Endothelial cell of umbilical vein (primary cell): ENCODE measurements around the gene FOXC1. TPM values are rescaled to one million over a fixed set of nuclear protein-coding genes. Genes with fewer than 3 reads are reported as not detected.

Experiments
- BruUV-seq: library from RNA; stranded (reverse); fragments of 400-500 nt; replicated peaks from 2 replicates; lab custom pipeline; 2021; lab: Mats Ljungman, UMichigan
- CTCF ChIA-PET: fragments of 300-600, 350-600 bp; sonication (Branson Sonifier 250); formaldehyde crosslinking; loops from one replicate; lab custom pipeline; 2021; ENCODE audit warnings: antibody characterized with exemption, inconsistent platforms; lab: Charles Lee
- POLR2A ChIA-PET: fragments of 300-600, 350-600 bp; sonication (Branson Sonifier 250); formaldehyde crosslinking; loops from one replicate; lab custom pipeline; 2021; ENCODE audit warnings: antibody characterized with exemption, inconsistent platforms; lab: Charles Lee
- DNase-seq: peaks from one replicate; pipeline ENCODE4 v3.0.0-alpha.2; 2011; ENCODE audit warnings: low read depth, low spot score
- FAIRE-seq: peaks from 2 replicates; lab custom pipeline; 2011; peaks lifted over from hg19 to GRCh38; lab: Jason Lieb, UNC
- H2AFZ ChIP-seq: 2 replicates; pipeline ENCODE4 v1.6.0; 2012; ENCODE audit warnings: low read depth, low read length, control low read depth, inconsistent platforms
- H3K27ac ChIP-seq: 2 replicates; pipeline ENCODE4 v1.5.1; 2011; ENCODE audit warnings: low read depth, mild to moderate bottlenecking, control low read depth, low read length, moderate library complexity; ENCODE audit not compliant: insufficient read depth
- H3K27me3 ChIP-seq, 2 experiments: 2 replicates each; pipeline versions ENCODE4 v1.6.0 to v1.6.1; 2011; ENCODE audit warnings: low read length in 2 of 2, mixed read lengths in 1 of 2; ENCODE audit not compliant: control insufficient read depth in 2 of 2, insufficient read depth in 2 of 2
- H3K36me3 ChIP-seq, 2 experiments: 2 replicates in 1 of 2; 3 replicates in 1 of 2; pipeline ENCODE4 v1.5.1; 2011; ENCODE audit warnings: low read length in 2 of 2, mild to moderate bottlenecking in 1 of 2, moderate library complexity in 1 of 2; ENCODE audit not compliant: control insufficient read depth in 2 of 2, insufficient read depth in 2 of 2; ENCODE audit errors: extremely low read depth in 1 of 2
- H3K4me1 ChIP-seq: 3 replicates; pipeline ENCODE4 v1.5.1; 2011; ENCODE audit warnings: mild to moderate bottlenecking, low read length; ENCODE audit not compliant: control insufficient read depth, insufficient read depth; ENCODE audit errors: extremely low read depth
- H3K4me2 ChIP-seq: 2 replicates; pipeline ENCODE4 v1.6.1; 2011; ENCODE audit warnings: low read length, control low read depth, mixed read lengths; ENCODE audit not compliant: insufficient read depth
- H3K4me3 ChIP-seq, 3 experiments: fragments of 200-600 bp in 1 of 3; sonication (generic), shearing (Covaris generic) in 1 of 3; replicated peaks in 1 of 3; 2 replicates each; pipeline ENCODE4 v1.5.1; 2011 to 2016; ENCODE audit warnings: control low read depth in 3 of 3, low read length in 3 of 3, mild to moderate bottlenecking in 2 of 3, inconsistent platforms in 1 of 3, low read depth in 1 of 3, moderate library complexity in 1 of 3; ENCODE audit not compliant: insufficient read depth in 1 of 3
- H3K79me2 ChIP-seq: 2 replicates; pipeline ENCODE4 v1.6.0; 2012; ENCODE audit warnings: low read length, inconsistent platforms; ENCODE audit not compliant: control insufficient read depth, insufficient read depth
- H3K9ac ChIP-seq: replicated peaks from 2 replicates; pipeline ENCODE3; 2011; ENCODE audit warnings: low read length, control low read depth; ENCODE audit not compliant: insufficient read depth; ENCODE audit errors: extremely low read depth
- H3K9me1 ChIP-seq: replicated peaks from 3 replicates; pipeline ENCODE4 v1.6.0; 2011; ENCODE audit warnings: mild to moderate bottlenecking, low read length; ENCODE audit not compliant: control insufficient read depth, insufficient read depth; ENCODE audit errors: extremely low read depth
- H3K9me3 ChIP-seq: replicated peaks from 2 replicates; pipeline ENCODE4 v1.5.1; 2012; ENCODE audit warnings: low read length, inconsistent platforms; ENCODE audit not compliant: control insufficient read depth, insufficient read depth
- H4K20me1 ChIP-seq: replicated peaks from 2 replicates; pipeline ENCODE3; 2011; ENCODE audit warnings: mild to moderate bottlenecking, low read length; ENCODE audit not compliant: control insufficient read depth, insufficient read depth; ENCODE audit errors: extremely low read depth
- EZH2 ChIP-seq: IDR thresholded peaks from 2 replicates; pipeline ENCODE4 v1.6.1; 2012; ENCODE audit warnings: borderline replicate concordance, low read depth, mild to moderate bottlenecking, moderate library complexity, low read length, inconsistent platforms; ENCODE audit not compliant: severe bottlenecking
- FOS ChIP-seq: IDR thresholded peaks from 2 replicates; pipeline ENCODE4 v1.6.1; 2011; ENCODE audit warnings: mild to moderate bottlenecking, low read length, moderate library complexity, borderline replicate concordance; ENCODE audit not compliant: insufficient read depth
- GATA2 ChIP-seq: IDR thresholded peaks from 2 replicates; pipeline ENCODE4 v1.7.0; 2011; ENCODE audit warnings: low read depth, mild to moderate bottlenecking, moderate library complexity, mixed read lengths, low read length; ENCODE audit not compliant: insufficient read length, insufficient read depth
- JUN ChIP-seq: IDR thresholded peaks from 2 replicates; pipeline ENCODE4 v1.6.1; 2011; ENCODE audit warnings: borderline replicate concordance, low read depth; ENCODE audit not compliant: insufficient read length, insufficient read depth
- MAX ChIP-seq: IDR thresholded peaks from 2 replicates; pipeline ENCODE4 v1.6.1; 2011; ENCODE audit not compliant: insufficient read depth, insufficient read length
- MYC ChIP-seq: IDR thresholded peaks from one replicate; pipeline ENCODE4 v1.6.1; 2011; ENCODE audit warnings: mild to moderate bottlenecking, low read depth, low read length
- POLR2A ChIP-seq: IDR thresholded peaks from 2 replicates; pipeline ENCODE4 v1.6.1; 2012; ENCODE audit warnings: low read depth, mild to moderate bottlenecking, control low read depth, low read length
- POLR2AphosphoS5 ChIP-seq: IDR thresholded peaks from 2 replicates; pipeline ENCODE4 v1.6.1; 2012; ENCODE audit warnings: low read depth, mild to moderate bottlenecking, control low read depth, low read length, moderate library complexity; ENCODE audit not compliant: insufficient read depth
- dilution Hi-C: fragments of 300-500 bp; cut with MboI; formaldehyde crosslinking; loops from one replicate; pipeline ENCODE4 v1.15.0; 2019; ENCODE audit warnings: low sequenced_read_pairs; ENCODE audit not compliant: extremely low pct_ligation_motif_present
- intact Hi-C: fragments of 100-400 bp; cut with micrococcal nuclease; formaldehyde crosslinking; loops from one replicate; pipeline ENCODE4 v1.10.0; 2022
- polyA plus RNA-seq, 4 experiments: library from polyadenylated mRNA; depleted of rRNA in 3 of 4; stranded (reverse) in 3 of 4; unstranded in 1 of 4; fragments of >200 nt; gene quantifications; 2 replicates each; pipeline versions ENCODE4 v1.2.1 to v1.2.3, GENCODE V29; 2011 to 2012; ENCODE audit warnings: missing spikeins in 1 of 4
- total RNA-seq: library from RNA; stranded (reverse); gene quantifications from 2 replicates; pipeline ENCODE4 v1.2.3, GENCODE V29; 2021
- TF ChIP-seq, protein P1 (sequence below), 2 donors: IDR thresholded peaks; 1 replicate in 1 of 2; 2 replicates in 1 of 2; pipeline ENCODE4 v1.5.1; 2011; ENCODE audit warnings: low read length in 2 of 2, mild to moderate bottlenecking in 2 of 2, moderate library complexity in 2 of 2, control low read depth in 1 of 2, inconsistent platforms in 1 of 2, low read depth in 1 of 2; ENCODE audit not compliant: insufficient read depth in 1 of 2; ENCODE audit errors: extremely low read depth in 1 of 2

The FOXC1 gene
- total and polyA plus RNA-seq, 2 donors (not counting 3 experiments of a cell fraction or from before 2014, with no cell fraction given) = 6.4 to 16.4 TPM

GRCh38 chr6:1587977-1588376 is 21.7 kb upstream of the FOXC1 start:
- Histone ChIP-seq H3K4me2 (no peak overlapping the region), H3K9me3 (no peaks in the 10 kb centered on the region), H3K9me1 (no peaks in the 10 kb centered on the region), H2AFZ (no peak overlapping the region), H3K4me3 (no peak overlapping the region), H3K27ac (no peak overlapping the region), H3K27me3 (peaks cover 0 to 1% of the 10 kb centered on the region in 2 experiments), H3K4me1 (no peaks in the 10 kb centered on the region), H3K36me3 (no peaks in the 10 kb centered on the region), H3K79me2 (no peaks in the 10 kb centered on the region), H4K20me1 (no peaks in the 10 kb centered on the region), H3K9ac (no peak overlapping the region)
- dilution Hi-C loops = no loop called here
- DNase-seq (no peak), FAIRE-seq (no peak)
- intact Hi-C loops = no loop called here
- ChIA-PET CTCF (interaction anchor here (0.7 kb wide), 1 partner anchor 20 kb away, joined by 3 read pairs; no protein-coding TSS in a partner anchor), POLR2A (no interaction called here)
- BruUV-seq = no TSS peak
- TF ChIP-seq POLR2AphosphoS5 (no peak), FOS (no peak), EZH2 (no peak), POLR2A (no peak), MYC (no peak), GATA2 (no peak), MAX (no peak), JUN (no peak)
- TF ChIP-seq, protein P1, sequence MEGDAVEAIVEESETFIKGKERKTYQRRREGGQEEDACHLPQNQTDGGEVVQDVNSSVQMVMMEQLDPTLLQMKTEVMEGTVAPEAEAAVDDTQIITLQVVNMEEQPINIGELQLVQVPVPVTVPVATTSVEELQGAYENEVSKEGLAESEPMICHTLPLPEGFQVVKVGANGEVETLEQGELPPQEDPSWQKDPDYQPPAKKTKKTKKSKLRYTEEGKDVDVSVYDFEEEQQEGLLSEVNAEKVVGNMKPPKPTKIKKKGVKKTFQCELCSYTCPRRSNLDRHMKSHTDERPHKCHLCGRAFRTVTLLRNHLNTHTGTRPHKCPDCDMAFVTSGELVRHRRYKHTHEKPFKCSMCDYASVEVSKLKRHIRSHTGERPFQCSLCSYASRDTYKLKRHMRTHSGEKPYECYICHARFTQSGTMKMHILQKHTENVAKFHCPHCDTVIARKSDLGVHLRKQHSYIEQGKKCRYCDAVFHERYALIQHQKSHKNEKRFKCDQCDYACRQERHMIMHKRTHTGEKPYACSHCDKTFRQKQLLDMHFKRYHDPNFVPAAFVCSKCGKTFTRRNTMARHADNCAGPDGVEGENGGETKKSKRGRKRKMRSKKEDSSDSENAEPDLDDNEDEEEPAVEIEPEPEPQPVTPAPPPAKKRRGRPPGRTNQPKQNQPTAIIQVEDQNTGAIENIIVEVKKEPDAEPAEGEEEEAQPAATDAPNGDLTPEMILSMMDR (IDR thresholded peaks at IDR 0.05; ENCODE audit: extremely low read depth in 1 of 2, insufficient read depth in 1 of 2, low read depth in 1 of 2, low read length in 2 of 2) = no peak
